UCSD-AML1 (cell line): ENCODE data around the gene FRMD4B.
A peak's percentile ranks its signal among the peaks of the same experiment; 100 is the strongest.

Experiments used
- DNase-seq: peaks from one replicate; lab custom pipeline; 2025; ENCODE audit not compliant: unreplicated experiment; lab: John Stamatoyannopoulos, UW

The FRMD4B gene

DNA sequence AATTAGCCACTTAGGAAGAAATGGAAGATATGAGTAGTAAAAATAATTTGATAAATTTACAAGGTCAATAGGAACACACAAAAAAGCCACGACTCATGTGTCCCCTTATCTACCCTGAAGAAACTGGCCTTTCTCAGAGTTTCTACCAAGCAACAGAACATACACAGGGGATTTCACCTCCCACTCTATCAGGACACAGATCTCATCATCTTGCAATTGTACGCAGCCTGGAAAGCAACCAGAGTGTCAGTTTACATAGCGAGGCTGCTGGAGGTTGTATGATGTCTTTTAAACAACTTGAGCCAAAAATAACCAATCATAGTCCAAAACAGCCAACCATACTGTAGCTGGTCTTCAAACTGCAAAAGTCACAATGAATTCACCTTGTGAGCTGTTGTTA, 243.8 kb downstream of the FRMD4B start:
- DNase-seq: no peak

GRCh38 chr3:69141313-69141712, 244.6 kb downstream of the FRMD4B start:
- no peak for DNase-seq

- no peak for DNase-seq
Observed at GRCh38 chr3:69137412-69137811, 248.5 kb downstream of the FRMD4B start.

- DNase-seq: no peak
Observed at GRCh38 chr3:69137005-69137404, 248.9 kb downstream of the FRMD4B start.

DNA sequence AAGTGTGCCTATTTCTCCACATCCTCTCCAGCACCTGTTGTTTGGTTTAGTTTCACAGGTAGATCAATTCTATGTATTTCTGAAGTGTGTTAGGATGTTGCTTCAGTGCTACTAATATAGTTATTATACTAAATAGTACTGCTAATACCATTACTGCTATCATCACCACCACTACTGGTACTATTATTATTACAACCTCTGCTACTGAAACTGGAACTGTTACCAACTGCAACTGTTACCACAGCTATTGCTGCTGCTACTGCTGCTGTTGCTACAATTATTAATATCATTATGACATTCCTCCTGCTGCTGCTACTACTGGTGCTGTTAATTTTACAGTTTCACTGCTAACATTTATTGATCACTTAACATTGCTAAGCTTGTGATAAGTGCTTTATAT, 255.2 kb downstream of the FRMD4B start:
- DNase-seq: no peak

DNA sequence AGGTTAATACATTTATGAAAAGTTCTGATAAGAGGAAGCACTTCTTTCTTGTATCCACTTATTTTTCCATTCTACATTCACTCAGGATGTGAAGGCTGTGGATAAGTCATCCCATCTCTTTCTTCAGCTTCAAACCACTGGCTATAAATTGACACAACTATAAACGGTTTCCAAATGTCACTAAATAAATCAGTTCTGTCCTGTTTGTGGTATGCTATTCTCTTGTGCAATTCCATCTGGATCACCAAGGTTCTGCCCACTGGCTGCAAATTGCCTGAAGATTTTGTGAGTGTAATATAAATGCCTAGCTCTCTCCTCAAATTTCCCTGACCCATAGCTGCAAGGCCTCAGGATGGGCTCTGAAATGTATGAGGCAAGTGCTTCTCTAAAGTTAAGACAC, 256.4 kb downstream of the FRMD4B start:
- no peak for DNase-seq

- DNase-seq: no peak
Observed at GRCh38 chr3:69128509-69128908, 257.4 kb downstream of the FRMD4B start.

DNA sequence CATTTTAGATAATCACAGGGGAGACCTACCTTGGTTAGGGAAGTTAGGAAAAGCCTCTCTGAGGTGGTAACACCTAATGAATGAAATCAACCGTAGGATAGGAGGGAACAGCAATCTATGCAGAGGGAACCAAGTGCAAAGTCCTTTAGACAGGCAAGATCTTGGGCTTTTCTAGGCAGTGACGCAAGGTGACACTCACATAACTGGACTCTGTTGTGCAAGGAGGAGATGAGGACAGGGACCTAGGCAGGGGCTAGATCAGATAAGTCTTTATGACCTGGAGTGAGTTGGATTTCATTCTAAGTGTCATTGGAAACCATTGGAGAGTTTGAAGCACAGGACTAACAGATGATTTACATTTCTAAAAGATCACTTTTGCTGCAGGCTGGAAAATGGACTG, 258.9 kb downstream of the FRMD4B start:
- no peak for DNase-seq

DNA sequence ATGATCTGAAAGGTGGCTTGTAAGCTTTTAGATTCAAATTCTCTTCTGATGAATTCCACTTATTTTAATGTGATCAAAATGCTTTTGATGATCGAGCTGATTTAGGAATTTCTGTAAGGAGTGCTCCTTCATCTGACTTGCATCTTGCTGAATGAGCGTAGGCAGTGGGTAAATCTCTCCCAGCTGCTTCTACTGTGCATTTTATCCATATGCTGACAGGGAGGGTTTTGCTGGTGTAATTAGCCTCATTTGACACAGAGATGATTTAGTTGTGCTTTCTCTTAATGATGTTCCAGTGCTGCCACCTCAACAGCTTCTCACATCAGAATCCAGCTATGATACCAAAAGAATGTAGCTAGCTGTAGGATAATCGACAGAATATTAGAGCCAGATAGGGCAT, 259.7 kb downstream of the FRMD4B start:
- DNase-seq: no peak

DNA sequence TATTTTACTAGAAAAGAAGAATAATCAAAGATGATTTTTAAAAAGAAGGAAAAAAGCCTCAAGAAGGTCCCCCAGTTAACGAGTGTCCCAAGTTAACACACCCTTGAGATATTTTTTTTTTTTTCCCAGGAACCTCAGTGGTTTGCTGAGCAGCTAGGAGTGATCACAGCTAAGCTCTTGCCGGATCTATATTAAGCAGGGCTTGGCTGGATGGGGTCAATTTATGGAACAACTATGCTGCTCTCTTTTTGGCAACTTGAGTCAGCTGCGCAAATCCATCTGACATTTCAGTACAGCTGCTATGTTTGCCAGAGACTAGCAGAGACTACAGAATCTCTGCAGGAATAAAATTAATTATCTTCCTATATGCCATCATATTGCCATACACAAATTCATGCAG, 263.5 kb downstream of the FRMD4B start, which contains the start of gene LMOD3:
Gene LMOD3, minus strand, starts transcription at position 193 of the 400 bp plus-strand sequence. CDS start 209 bp downstream, outside the sequence.
- DNase-seq: no peak

DNA sequence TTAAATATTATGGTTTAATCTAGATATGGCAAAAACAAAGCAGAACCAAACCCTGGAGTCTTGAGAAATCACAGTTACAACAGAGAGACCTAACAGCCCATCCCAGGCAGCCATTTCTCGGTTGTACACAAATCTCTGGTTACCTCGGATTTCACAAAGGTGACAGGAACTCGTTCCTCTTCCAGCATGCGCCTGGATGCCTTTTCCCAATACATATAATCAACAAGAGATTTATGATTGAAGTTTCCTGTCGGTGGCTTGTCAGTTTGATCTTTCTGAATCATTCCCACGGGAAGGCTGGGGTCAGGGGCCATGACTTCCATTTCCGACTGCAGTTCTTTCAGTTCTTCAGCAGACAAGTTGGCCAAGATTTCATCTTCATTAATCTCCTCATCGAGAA, 263.9 kb downstream of the FRMD4B start:
- no peak for DNase-seq

DNA sequence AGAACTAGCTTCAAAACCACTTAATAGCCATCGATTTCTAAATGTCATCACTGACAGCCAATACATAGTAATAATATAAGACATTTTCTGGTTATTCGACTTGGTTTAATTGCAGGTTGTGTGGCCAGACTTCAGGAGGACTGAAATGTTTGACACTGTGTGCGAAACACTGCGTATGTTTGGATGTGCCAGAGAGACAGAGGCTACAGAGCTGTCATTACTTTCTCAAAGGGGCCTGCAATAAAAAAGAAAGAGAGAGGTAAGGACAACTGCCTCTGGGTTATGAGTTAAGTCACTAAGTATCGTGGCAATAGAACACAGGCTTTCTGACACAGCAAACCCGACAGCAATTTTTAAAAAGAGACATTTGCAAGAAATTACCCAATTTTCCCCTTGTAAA, 264.4 kb downstream of the FRMD4B start:
- no peak for DNase-seq

DNA sequence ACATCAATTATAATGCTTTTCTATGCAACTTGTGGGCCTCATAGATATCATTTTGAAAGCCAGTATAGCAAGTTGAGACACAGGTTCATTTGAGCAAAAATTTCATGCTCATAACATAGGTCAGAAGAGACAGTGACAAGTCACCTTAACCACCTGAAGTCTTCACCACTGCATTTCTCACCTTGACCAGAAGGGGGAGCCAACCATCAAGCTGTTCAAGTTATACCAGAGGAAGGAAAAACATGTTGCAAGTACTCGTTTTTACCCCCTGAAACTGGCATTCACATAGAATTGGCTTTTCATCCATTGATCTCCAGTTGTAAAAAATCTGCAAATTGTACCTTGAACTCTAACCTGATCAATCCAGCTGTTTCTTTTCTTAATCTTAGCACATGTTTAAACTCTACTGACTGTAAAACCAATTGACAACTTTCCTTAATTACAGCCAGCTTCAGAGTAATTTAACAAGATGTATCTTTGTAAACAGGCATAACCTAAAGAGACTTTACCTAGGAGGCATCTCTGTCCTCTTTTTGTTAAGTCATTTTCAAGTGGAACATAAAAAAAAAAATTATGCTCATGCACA, 264.9 kb downstream of the FRMD4B start:
- peak; percentile 25 for DNase-seq
